Uterus (tissue), 4 donors: ENCODE measurements around the gene FAM114A1. TPM values are rescaled to one million over a fixed set of nuclear protein-coding genes. Genes with fewer than 3 reads are reported as not detected.

Experiments used
- DNase-seq, 2 donors: peaks; one replicate each; pipeline ENCODE4 v3.0.0-alpha.2; 2019 to 2020
- H3K27ac ChIP-seq, 2 donors: fragments of 200-600 bp; sonication (generic); 1 replicate in 1 of 2; 2 replicates in 1 of 2; pipeline ENCODE4 v1.5.1; 2016 to 2018
- H3K27me3 ChIP-seq, 2 donors: fragments of 200-600 bp; sonication (generic); one replicate each; pipeline ENCODE4 v1.5.1; 2018 to 2019; ENCODE audit warnings: control low read depth in 1 of 2
- H3K36me3 ChIP-seq, 2 donors: fragments of 200-600 bp; sonication (generic); one replicate each; pipeline ENCODE4 v1.5.1; 2019; ENCODE audit warnings: control low read depth in 1 of 2
- H3K4me1 ChIP-seq, 2 donors: fragments of 200-600 bp; sonication (generic); one replicate each; pipeline ENCODE4 v1.5.1; 2018 to 2019; ENCODE audit warnings: control low read depth in 1 of 2
- H3K4me3 ChIP-seq, 2 donors: fragments of 200-600 bp; sonication (generic); 1 replicate in 1 of 2; 2 replicates in 1 of 2; pipeline ENCODE4 v1.5.1; 2018 to 2019; ENCODE audit warnings: mild to moderate bottlenecking in 1 of 2
- H3K9me3 ChIP-seq, 2 donors: fragments of 200-600 bp; sonication (generic); one replicate each; pipeline ENCODE4 v1.5.1; 2019; ENCODE audit warnings: control low read depth in 1 of 2
- POLR2A ChIP-seq, 2 donors: fragments of 450-650 bp; IDR thresholded peaks; one replicate each; pipeline ENCODE4 v1.6.1; 2016; ENCODE audit warnings: antibody characterized with exemption in 2 of 2, mild to moderate bottlenecking in 1 of 2, moderate library complexity in 1 of 2
- intact Hi-C: fragments of 100-400 bp; cut with DNase I; formaldehyde crosslinking; loops from one replicate; pipeline ENCODE4 v1.15.1; 2023; ENCODE audit warnings: low total_unique reads
- total RNA-seq, 4 donors: library from RNA; depleted of rRNA in 3 of 4; stranded (reverse); fragments of >200 nt in 3 of 4; gene quantifications; one replicate each; pipeline versions ENCODE4 v1.1.0 to v1.2.4, GENCODE V29; 2014 to 2023
- TF ChIP-seq, protein P1 (sequence below), 4 experiments: fragments of 200-600 bp in 2 of 4; fragments of 450-650 bp in 2 of 4; sonication (generic) in 2 of 4; IDR thresholded peaks; one replicate each; pipeline ENCODE4 v1.5.1; 2016 to 2019; ENCODE audit warnings: antibody characterized with exemption in 4 of 4, mild to moderate bottlenecking in 2 of 4, moderate library complexity in 1 of 4
- donor health status: DM: yes; HTN: yes; CAD: no.

Gene FAM114A1
- total RNA-seq, 4 donors from 2014 or later = 41.2 to 273 (median 52.7) TPM

DNA sequence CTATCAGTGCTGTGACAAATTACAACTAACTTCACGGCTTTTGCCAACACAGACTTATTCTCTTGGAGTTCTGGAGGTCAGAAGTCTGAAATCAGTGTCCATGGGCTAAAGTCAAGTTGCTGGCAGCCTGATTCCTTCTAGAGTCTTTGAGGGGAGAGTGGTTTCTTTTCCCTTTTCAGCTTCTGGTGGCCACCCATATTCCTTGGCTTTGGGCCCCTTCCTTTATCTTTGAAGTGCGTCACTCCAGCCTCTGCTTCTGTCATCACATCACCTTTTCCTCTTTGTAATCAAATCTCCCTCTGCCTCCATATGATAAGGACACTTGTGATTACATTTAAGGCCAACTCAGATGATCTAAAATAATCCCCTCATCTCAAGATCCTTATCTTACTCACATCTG, 9.0 kb downstream of the FAM114A1 start:
- Histone ChIP-seq H3K4me3 (no peak overlapping the region), H3K4me1 (no peaks in the 10 kb centered on the region), H3K9me3 (no peaks in the 10 kb centered on the region), H3K36me3 (no peaks in the 10 kb centered on the region), H3K27me3 (no peaks in the 10 kb centered on the region), H3K27ac (no peak overlapping the region)
- intact Hi-C loops = no loop called here
- DNase-seq = no peak
- TF ChIP-seq, protein P1, sequence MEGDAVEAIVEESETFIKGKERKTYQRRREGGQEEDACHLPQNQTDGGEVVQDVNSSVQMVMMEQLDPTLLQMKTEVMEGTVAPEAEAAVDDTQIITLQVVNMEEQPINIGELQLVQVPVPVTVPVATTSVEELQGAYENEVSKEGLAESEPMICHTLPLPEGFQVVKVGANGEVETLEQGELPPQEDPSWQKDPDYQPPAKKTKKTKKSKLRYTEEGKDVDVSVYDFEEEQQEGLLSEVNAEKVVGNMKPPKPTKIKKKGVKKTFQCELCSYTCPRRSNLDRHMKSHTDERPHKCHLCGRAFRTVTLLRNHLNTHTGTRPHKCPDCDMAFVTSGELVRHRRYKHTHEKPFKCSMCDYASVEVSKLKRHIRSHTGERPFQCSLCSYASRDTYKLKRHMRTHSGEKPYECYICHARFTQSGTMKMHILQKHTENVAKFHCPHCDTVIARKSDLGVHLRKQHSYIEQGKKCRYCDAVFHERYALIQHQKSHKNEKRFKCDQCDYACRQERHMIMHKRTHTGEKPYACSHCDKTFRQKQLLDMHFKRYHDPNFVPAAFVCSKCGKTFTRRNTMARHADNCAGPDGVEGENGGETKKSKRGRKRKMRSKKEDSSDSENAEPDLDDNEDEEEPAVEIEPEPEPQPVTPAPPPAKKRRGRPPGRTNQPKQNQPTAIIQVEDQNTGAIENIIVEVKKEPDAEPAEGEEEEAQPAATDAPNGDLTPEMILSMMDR (IDR thresholded peaks at IDR 0.05) = no peak
- TF ChIP-seq POLR2A (IDR thresholded peaks at IDR 0.05) = no peak

DNA sequence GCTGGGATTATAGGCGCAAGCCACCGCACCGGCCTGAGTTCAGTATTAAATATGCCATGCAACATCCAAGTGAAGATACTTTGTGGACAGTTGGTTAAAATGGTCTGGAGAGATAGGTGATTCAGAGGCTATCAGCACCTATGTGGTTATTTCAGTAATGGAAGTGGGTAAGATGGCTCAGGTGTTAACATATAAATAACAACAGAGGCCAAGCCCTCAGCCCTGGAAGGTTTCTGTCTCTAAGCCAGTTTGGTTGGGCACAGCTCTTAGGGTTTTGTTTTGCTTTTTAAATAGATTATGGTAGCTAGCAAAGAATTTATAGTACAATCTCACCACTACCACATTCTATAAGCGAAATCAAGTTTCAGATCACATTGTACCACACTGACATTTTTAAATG, 16.6 kb downstream of the FAM114A1 start:
- no peak overlapping the region for H3K27ac ChIP-seq
- no peaks in the 10 kb centered on the region for H3K27me3 ChIP-seq
- H3K9me3 ChIP-seq = no peaks in the 10 kb centered on the region
- TF ChIP-seq, protein P1 (IDR thresholded peaks at IDR 0.05) = no peak
- H3K4me1 ChIP-seq = no peaks in the 10 kb centered on the region
- no peaks in the 10 kb centered on the region for H3K36me3 ChIP-seq
- intact Hi-C loops = no loop called here
- H3K4me3 ChIP-seq = no peak overlapping the region
- DNase-seq = no peak

DNA sequence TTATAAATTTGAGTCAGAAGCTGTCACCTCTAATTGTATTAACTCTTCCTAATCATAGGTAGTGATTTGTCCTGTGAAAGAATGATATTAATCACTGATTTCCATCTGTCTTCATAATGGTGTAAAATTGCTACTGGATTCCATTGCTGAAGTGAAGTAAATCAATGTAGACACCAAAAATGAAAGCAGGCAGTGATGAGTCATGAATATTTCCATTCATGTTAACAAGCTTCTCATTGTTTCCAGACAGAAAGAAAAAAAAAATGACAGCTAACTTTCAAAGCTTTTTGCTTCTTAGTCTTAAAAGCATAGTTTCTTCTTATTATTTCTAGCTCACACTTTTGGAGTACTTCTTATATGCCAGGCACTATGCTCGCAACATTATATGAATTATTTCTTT, 21.5 kb downstream of the FAM114A1 start:
- no peaks in the 10 kb centered on the region for H3K36me3 ChIP-seq
- no peaks in the 10 kb centered on the region for H3K27me3 ChIP-seq
- TF ChIP-seq POLR2A (IDR thresholded peaks at IDR 0.05) = no peak
- TF ChIP-seq, protein P1 (IDR thresholded peaks at IDR 0.05) = no peak
- intact Hi-C loops = no loop called here
- H3K9me3 ChIP-seq = no peaks in the 10 kb centered on the region
- no peaks in the 10 kb centered on the region for H3K4me1 ChIP-seq
- H3K4me3 ChIP-seq = no peak overlapping the region
- peak overlapping the region; percentile 26 to 65 for H3K27ac ChIP-seq
- no peak for DNase-seq

DNA sequence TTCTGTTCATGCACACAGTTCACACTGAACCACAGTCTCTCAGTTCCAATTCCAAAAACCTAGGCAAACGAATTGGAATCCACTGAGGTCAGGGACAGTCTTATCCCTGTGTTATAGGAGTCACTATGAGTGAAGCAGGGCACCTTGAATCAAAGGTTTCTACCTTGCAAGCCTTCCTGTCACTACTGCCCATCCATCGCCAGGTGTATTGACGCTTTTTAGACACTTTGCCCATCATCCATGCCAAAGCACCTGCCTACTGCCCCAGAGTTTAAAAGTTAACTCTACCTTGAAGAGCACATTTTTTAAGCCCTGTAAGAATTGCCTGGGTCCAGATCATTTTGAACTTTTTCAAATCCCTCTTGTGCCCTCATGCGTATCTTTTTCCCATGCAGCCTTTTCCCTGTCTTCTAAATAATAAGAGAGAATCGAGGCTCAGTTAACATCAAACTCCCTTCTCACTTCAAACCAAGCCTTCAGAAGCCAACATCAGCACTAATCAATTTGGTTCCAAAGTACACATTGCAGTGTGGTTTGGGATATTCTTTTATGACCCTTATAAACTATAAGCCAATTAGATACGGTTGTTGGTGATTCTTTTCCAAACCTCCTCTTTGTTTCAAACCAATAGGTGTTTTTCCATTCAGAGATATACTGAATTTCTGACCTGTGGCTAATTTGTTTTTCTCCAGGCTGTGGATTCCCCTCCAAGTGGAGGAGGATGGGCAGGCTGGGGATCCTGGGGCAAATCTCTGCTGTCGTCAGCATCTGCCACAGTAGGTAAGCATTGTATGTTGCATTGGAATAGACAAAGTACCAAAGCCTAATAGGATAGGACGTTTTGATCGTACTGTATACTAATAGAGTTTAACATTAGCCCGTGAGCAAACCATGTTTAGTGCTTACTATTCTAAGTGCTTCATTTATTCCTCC, 23.7 kb downstream of the FAM114A1 start:
- no peak overlapping the region for H3K4me3 ChIP-seq
- no peaks in the 10 kb centered on the region for H3K9me3 ChIP-seq
- intact Hi-C loops = no loop called here
- no peak for DNase-seq
- no peak overlapping the region for H3K27ac ChIP-seq
- no peak for TF ChIP-seq POLR2A (IDR thresholded peaks at IDR 0.05)
- TF ChIP-seq, protein P1 (IDR thresholded peaks at IDR 0.05) = no peak
- H3K4me1 ChIP-seq = no peaks in the 10 kb centered on the region
- H3K27me3 ChIP-seq = no peaks in the 10 kb centered on the region
- H3K36me3 ChIP-seq = no peaks in the 10 kb centered on the region

DNA sequence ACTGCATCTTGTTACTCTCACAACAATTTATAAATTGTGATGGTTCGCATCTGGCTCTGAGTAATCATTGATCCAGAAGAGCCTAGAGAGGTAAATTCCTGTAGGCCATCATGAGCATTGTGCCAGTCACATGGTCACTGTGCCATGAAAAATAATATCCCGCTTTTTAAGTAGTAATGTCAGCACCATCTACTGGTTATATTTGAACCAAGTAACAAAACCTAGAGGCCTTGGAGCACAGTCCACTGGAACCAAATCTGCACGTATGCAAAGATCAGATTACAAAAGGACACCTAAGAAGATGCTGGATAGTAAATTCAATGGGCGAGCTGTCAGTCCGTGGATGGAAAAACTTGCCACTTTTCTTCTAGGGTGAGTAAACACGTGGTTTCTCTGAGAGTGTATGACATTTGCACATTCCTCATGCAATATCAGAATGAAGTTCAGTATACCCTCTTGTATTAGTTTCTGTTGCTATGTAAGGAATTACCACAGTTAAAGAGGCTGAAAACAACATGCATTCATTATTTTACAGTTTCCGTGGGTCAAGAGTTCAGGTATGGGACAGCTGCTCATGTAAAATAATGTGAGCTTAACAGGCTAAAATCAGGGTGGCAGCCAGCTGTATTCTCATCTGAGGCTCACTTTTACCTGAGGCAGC, 26.8 kb downstream of the FAM114A1 start:
- no peak overlapping the region for H3K4me3 ChIP-seq
- no peaks in the 10 kb centered on the region for H3K27me3 ChIP-seq
- H3K9me3 ChIP-seq = no peaks in the 10 kb centered on the region
- H3K4me1 ChIP-seq = no peaks in the 10 kb centered on the region
- no peak for DNase-seq
- TF ChIP-seq, protein P1 (IDR thresholded peaks at IDR 0.05) = no peak
- TF ChIP-seq POLR2A (IDR thresholded peaks at IDR 0.05) = no peak
- no peak overlapping the region for H3K27ac ChIP-seq
- H3K36me3 ChIP-seq = no peaks in the 10 kb centered on the region
- intact Hi-C loops = no loop called here
